PC-9 (cell line): ENCODE results near the gene LIN52. TPM values are rescaled to one million over a fixed set of nuclear protein-coding genes. Genes with fewer than 3 reads are reported as not detected.

ENCODE experiments used
- BruUV-seq: library from RNA; stranded (reverse); fragments of 400-500 nt; replicated peaks from 2 replicates; lab custom pipeline; 2021; lab: Mats Ljungman, UMichigan
- CTCF ChIA-PET: fragments of 300-600 bp; sonication (Branson Sonifier 250); formaldehyde crosslinking; loops from one replicate; lab custom pipeline; 2022; ENCODE audit warnings: antibody characterized with exemption; lab: Charles Lee
- POLR2A ChIA-PET: fragments of 300-600 bp; sonication (Branson Sonifier 250); formaldehyde crosslinking; loops from one replicate; lab custom pipeline; 2022; ENCODE audit warnings: antibody characterized with exemption; ENCODE audit not compliant: unreplicated experiment; lab: Charles Lee
- DNase-seq, 2 experiments: peaks; one replicate each; pipeline versions ENCODE4 v3.0.0 to v3.0.0-alpha.2; 2015 to 2022; ENCODE audit warnings: mixed read lengths in 1 of 2
- H2AFZ ChIP-seq: fragments of 200-600 bp; sonication (generic); 2 replicates; pipeline ENCODE4 v1.8.1; 2017; ENCODE audit warnings: antibody characterized with exemption
- H3F3A ChIP-seq: fragments of 200-600 bp; sonication (generic); 2 replicates; pipeline ENCODE4 v1.8.1; 2017; ENCODE audit warnings: antibody characterized with exemption, mild to moderate bottlenecking, low read depth; ENCODE audit not compliant: insufficient read depth
- H3K27ac ChIP-seq: fragments of 200-600 bp; sonication (generic); 2 replicates; pipeline ENCODE4 v1.6.1; 2016; ENCODE audit warnings: mixed run types
- H3K27me3 ChIP-seq: fragments of 200-600 bp; sonication (generic); 2 replicates; pipeline ENCODE4 v1.6.1; 2016; ENCODE audit warnings: low read depth, mixed run types; ENCODE audit not compliant: insufficient read depth
- H3K36me3 ChIP-seq: fragments of 200-600 bp; sonication (generic); 2 replicates; pipeline ENCODE4 v1.6.1; 2016; ENCODE audit warnings: low read depth, mixed run types
- H3K4me1 ChIP-seq: fragments of 200-600 bp; sonication (generic); replicated peaks from 2 replicates; pipeline ENCODE4 v1.6.1; 2016; ENCODE audit warnings: mixed run types; ENCODE audit not compliant: insufficient read depth
- H3K4me2 ChIP-seq: fragments of 200-600 bp; sonication (generic); 2 replicates; pipeline ENCODE4 v1.6.1; 2017; ENCODE audit warnings: mixed run types
- H3K4me3 ChIP-seq: fragments of 200-600 bp; sonication (generic); 2 replicates; pipeline ENCODE4 v1.6.1; 2016; ENCODE audit warnings: mixed run types
- H3K79me2 ChIP-seq: fragments of 200-600 bp; sonication (generic); 2 replicates; pipeline ENCODE4 v1.6.1; 2017; ENCODE audit warnings: low read depth, mixed run types
- H3K9me2 ChIP-seq: fragments of 200-600 bp; sonication (generic); 2 replicates; pipeline ENCODE4 v1.8.1; 2017; ENCODE audit warnings: mild to moderate bottlenecking; ENCODE audit not compliant: insufficient read depth
- H3K9me3 ChIP-seq: fragments of 200-600 bp; sonication (generic); 2 replicates; pipeline ENCODE4 v1.8.1; 2016; ENCODE audit warnings: low read depth; ENCODE audit not compliant: insufficient read depth
- H4K20me1 ChIP-seq: fragments of 200-600 bp; sonication (generic); 2 replicates; pipeline ENCODE4 v1.8.1; 2017; ENCODE audit not compliant: insufficient read depth
- EZH2 ChIP-seq: fragments of 200-600 bp; sonication (generic); IDR thresholded peaks from 2 replicates; pipeline ENCODE4 v1.8.0; 2017; ENCODE audit warnings: antibody characterized with exemption, low read depth
- intact Hi-C: fragments of 100-400 bp; cut with micrococcal nuclease; formaldehyde crosslinking; loops from one replicate; pipeline ENCODE4 v1.10.0; 2022; ENCODE audit not compliant: unreplicated experiment
- total RNA-seq: library from RNA; stranded (reverse); gene quantifications from 2 replicates; pipeline ENCODE4 v1.2.3, GENCODE V29; 2021
- TF ChIP-seq, protein P1 (sequence below): fragments of 200-600 bp; sonication (generic); conservative IDR thresholded peaks from 2 replicates; pipeline ENCODE4 v1.6.1; 2017; ENCODE audit warnings: mixed run types, antibody characterized with exemption, mild to moderate bottlenecking, moderate library complexity

LIN52 gene
- total RNA-seq, 1 experiment from 2014 or later, result 18.8 TPM

DNA sequence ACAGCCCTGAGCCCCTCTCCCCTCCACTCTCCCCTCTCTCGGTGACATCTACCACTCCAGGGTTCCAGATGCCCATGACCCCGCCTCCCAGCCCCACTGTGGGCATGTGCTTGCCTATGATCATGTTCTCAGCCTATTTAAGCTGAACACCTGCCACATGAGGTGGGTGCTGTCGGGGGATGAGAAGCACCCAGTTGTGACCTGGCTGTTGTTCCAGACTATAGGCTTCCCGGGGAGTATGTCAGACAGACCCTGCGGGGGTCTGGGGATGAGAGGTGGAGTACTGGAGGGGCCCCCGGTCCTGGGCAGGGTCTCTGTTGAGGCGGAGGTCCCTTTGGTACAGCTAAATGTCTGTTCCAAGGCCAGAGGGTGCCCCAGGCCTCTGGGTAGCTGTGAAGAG, 160.5 kb downstream of the LIN52 start:
- no peak for DNase-seq
- Histone ChIP-seq H3K36me3 (no peaks in the 10 kb centered on the region), H3K9me3 (no peaks in the 10 kb centered on the region), H3K27ac (no peak overlapping the region), H3F3A (no peaks in the 10 kb centered on the region), H3K4me1 (no peaks in the 10 kb centered on the region), H3K9me2 (no peaks in the 10 kb centered on the region), H3K4me3 (no peak overlapping the region), H3K4me2 (no peak overlapping the region), H3K27me3 (peaks cover 48% of the 10 kb centered on the region), H3K79me2 (no peaks in the 10 kb centered on the region), H2AFZ (no peak overlapping the region), H4K20me1 (no peaks in the 10 kb centered on the region)
- ChIA-PET POLR2A (no interaction called here), CTCF (no interaction called here)
- BruUV-seq, result no TSS peak
- intact Hi-C loops, result no loop called here
- TF ChIP-seq, protein P1, sequence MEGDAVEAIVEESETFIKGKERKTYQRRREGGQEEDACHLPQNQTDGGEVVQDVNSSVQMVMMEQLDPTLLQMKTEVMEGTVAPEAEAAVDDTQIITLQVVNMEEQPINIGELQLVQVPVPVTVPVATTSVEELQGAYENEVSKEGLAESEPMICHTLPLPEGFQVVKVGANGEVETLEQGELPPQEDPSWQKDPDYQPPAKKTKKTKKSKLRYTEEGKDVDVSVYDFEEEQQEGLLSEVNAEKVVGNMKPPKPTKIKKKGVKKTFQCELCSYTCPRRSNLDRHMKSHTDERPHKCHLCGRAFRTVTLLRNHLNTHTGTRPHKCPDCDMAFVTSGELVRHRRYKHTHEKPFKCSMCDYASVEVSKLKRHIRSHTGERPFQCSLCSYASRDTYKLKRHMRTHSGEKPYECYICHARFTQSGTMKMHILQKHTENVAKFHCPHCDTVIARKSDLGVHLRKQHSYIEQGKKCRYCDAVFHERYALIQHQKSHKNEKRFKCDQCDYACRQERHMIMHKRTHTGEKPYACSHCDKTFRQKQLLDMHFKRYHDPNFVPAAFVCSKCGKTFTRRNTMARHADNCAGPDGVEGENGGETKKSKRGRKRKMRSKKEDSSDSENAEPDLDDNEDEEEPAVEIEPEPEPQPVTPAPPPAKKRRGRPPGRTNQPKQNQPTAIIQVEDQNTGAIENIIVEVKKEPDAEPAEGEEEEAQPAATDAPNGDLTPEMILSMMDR, result no peak
- TF ChIP-seq EZH2, result no peak

DNA sequence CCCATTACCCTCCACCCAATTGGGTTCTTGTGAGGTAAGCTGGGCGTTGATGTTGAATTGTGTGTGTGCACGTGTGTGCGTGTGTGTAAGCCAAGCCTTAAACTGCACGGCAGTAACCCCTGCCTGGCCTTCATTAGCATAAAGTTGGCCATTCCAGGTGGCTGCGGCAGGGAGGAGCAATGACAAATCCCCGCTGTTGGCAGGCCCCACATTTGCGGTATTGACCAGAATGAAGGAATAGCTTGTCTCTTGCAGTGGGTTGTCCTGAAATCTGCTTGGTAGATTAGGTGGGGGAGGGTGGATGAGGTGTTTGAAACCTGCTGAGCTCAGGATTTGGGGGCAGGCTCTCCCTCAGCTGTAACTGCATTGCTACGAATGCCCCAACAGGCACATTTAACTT, 161.8 kb downstream of the LIN52 start:
- H3K4me1 ChIP-seq, result no peaks in the 10 kb centered on the region
- no peak overlapping the region for H3K4me2 ChIP-seq
- intact Hi-C loops, result no loop called here
- peaks cover 35% of the 10 kb centered on the region for H3K27me3 ChIP-seq
- no peaks in the 10 kb centered on the region for H3K36me3 ChIP-seq
- no TSS peak for BruUV-seq
- H3F3A ChIP-seq, result no peaks in the 10 kb centered on the region
- no peak overlapping the region for H3K27ac ChIP-seq
- CTCF ChIA-PET, result interaction anchor here (0.5 to 0.7 kb wide), 2 partner anchors 67 to 134 kb away, joined by 6 read pairs; no protein-coding TSS in a partner anchor
- no peaks in the 10 kb centered on the region for H3K79me2 ChIP-seq
- H3K9me2 ChIP-seq, result no peaks in the 10 kb centered on the region
- POLR2A ChIA-PET, result interaction anchor here (0.6 kb wide), 1 partner anchor 110 kb away, joined by 4 read pairs; no protein-coding TSS in a partner anchor
- no peaks in the 10 kb centered on the region for H3K9me3 ChIP-seq
- no peak overlapping the region for H2AFZ ChIP-seq
- H3K4me3 ChIP-seq, result no peak overlapping the region
- no peaks in the 10 kb centered on the region for H4K20me1 ChIP-seq
- DNase-seq, result no peak
- TF ChIP-seq, protein P1, result no peak
- no peak for TF ChIP-seq EZH2

DNA sequence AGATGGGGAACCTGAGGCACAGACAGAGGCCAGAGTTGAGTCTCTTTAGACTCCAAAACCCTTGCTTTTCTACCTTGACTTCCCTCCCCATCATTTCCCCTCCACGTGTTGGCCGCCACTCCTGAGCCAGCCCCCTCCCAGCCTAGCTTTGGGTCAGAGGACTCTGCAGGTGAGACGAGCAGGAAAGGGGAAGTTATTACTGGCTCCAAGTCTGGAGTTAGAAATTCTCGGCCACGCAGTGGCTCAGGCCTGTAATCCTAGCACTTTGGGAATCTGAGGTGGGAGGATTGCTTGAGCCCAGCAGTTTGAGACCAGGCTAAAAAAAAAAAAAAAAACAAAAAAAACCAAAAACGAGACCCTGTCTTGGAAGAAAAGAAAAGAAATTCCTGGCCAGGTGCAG, 163.3 kb downstream of the LIN52 start:
- Histone ChIP-seq H3K4me1 (no peaks in the 10 kb centered on the region), H3K4me3 (no peak overlapping the region), H3K79me2 (no peaks in the 10 kb centered on the region), H3K9me3 (no peaks in the 10 kb centered on the region), H4K20me1 (no peaks in the 10 kb centered on the region), H3K27me3 (peaks cover 21% of the 10 kb centered on the region), H3K36me3 (no peaks in the 10 kb centered on the region), H3K4me2 (no peak overlapping the region), H3F3A (no peaks in the 10 kb centered on the region), H3K9me2 (no peaks in the 10 kb centered on the region), H2AFZ (no peak overlapping the region), H3K27ac (no peak overlapping the region)
- intact Hi-C loops, result no loop called here
- ChIA-PET CTCF (interaction anchor here (0.7 to 1.3 kb wide), 2 partner anchors 134 to 136 kb away, joined by 3 to 8 read pairs; no protein-coding TSS in a partner anchor), POLR2A (interaction anchor here (0.8 kb wide), 1 partner anchor 16 kb away, joined by 13 read pairs; no protein-coding TSS in a partner anchor)
- no peak for DNase-seq
- no TSS peak for BruUV-seq
- TF ChIP-seq, protein P1, result no peak
- TF ChIP-seq EZH2, result no peak
